GM19193 (cell line): ENCODE results near the gene IGFBP2.

Experiments
- POLR2A ChIP-seq: IDR thresholded peaks from 4 replicates; pipeline ENCODE4 v1.6.1; 2011; ENCODE audit not compliant: insufficient read depth, insufficient read length; ENCODE audit errors: extremely low read depth

The IGFBP2 gene

DNA sequence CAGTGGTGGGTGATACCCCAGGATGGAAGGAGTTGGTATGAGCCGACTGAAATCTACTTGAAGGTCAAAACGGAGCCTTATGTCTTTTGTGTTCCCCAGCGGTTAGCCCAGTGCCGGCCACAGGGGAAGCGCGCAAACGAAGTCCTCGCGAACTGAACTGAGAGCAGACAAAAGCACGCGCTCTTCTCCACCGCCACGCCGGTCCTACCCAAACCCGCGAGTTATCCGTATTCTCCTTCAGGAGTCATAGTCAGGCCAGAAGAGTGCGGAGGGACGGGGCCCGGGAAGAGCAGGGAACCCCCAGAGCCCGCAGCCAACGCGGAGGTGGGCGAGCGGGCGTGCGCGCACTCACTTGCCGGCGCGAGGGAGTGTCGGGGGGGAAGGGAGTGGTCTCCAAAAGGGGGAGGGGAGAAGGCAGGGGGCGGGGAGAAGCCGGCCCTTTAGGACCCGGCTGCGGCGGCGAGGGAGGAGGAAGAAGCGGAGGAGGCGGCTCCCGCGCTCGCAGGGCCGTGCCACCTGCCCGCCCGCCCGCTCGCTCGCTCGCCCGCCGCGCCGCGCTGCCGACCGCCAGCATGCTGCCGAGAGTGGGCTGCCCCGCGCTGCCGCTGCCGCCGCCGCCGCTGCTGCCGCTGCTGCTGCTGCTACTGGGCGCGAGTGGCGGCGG, at the start of gene IGFBP2:
Gene IGFBP2, plus strand, starts transcription at position 469 of the 664 bp plus-strand sequence. Its CDS starts 104 bp downstream, at position 573.
- TF ChIP-seq POLR2A = no peak

- no peak for TF ChIP-seq POLR2A
Observed at GRCh38 chr2:216583606-216584005, 49.6 kb upstream of the IGFBP2 start.

DNA sequence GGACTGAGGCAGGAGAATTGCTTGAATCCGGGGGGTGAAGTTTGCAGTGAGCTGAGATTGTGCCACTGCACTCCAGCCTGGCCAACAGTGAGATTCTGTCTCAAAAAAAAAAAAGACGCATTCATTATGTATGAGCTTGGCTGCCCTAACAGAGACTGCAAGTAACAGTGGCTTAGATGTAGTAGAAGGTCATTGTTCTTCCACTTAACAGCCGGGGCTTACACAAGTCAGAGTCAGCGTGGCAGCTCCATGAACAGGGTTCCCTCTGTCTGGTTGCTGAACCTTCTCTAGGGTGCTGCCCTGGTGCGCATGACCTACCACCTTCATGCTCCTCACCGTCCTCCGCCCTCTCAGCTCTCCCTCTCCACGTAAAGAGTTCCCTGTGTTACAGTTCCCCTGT, 49.1 kb upstream of the IGFBP2 start:
- no peak for TF ChIP-seq POLR2A

GRCh38 chr2:216585441-216585840, 47.8 kb upstream of the IGFBP2 start:
- no peak for TF ChIP-seq POLR2A

- TF ChIP-seq POLR2A = no peak
Observed at GRCh38 chr2:216588861-216589710, 44.1 kb upstream of the IGFBP2 start.

- TF ChIP-seq POLR2A = no peak
Observed at GRCh38 chr2:216589791-216590190, 43.4 kb upstream of the IGFBP2 start.

DNA sequence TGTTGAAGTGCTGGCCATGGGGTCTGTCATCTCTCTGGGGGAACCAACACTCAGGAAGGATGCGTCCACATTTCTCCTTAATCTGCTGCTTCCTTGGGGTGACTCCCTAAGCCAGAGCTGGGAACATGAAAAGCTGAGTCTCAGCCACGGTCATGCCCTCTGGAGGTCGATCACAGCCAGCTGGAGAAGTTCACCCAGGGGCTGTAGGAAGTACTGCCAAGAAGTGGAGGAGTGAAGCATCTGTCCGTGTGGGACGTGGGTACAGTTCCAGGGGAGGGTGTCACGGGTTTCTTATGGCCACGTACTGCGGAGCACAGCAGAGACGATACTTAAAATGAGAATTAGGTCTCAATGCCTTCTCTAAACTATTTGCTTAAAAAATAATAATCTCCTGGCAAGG, 42.4 kb upstream of the IGFBP2 start:
- TF ChIP-seq POLR2A = no peak

DNA sequence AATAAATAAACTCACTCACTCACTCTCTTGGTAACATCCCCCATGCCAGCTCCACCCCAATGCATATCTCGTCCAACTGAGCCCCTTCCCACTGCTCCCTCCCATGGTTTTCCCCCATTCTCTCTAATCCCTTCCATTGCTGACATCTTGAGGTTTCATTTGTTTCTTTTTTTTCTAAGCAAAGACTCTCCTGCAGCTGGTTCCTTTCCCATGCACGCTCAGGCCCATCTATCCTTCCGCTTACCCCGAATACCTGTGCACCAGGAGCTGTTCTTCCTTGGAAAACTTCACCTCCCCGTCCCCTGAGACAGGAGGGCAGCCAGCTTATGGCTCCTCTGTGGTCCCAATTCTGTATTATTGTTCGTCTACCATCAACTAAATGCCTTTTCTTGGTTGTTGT, 41.7 kb upstream of the IGFBP2 start:
- no peak for TF ChIP-seq POLR2A

- TF ChIP-seq POLR2A = no peak
Observed at GRCh38 chr2:216594081-216594480, 39.1 kb upstream of the IGFBP2 start.

DNA sequence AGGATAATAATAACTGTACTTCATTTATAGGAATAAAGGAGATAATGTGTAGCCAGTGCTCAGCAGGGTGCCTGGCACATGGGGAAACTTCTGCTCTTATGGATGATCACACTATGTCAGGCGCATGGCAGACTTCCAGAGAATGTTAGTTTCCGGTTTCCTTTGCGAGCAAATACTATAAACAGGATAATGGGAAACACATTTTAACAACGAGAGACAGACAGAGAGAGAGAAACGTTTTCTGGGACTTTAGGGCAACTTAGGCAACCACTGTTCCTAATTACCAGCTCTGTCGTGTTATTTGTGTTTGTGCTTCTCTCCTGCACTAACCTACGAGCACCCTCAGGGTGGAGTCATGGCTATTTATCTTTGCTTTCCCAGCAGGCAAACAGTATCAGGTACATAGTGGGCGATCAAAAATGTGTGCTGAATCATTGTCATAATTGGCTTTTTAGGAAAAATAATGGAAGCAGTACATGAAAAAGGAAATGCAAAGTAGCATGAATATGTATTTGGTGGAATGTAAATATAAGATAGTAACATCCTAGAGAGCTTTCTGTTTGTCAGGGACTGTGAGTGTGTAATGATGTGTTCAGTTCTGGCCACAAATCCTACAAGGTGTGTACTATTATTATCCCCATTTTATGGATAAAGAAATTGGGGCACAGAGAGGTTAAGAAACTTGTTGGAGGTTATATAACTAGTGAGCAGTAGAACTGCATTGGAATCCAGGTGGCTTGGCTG, 36.8 kb upstream of the IGFBP2 start:
- no peak for TF ChIP-seq POLR2A

DNA sequence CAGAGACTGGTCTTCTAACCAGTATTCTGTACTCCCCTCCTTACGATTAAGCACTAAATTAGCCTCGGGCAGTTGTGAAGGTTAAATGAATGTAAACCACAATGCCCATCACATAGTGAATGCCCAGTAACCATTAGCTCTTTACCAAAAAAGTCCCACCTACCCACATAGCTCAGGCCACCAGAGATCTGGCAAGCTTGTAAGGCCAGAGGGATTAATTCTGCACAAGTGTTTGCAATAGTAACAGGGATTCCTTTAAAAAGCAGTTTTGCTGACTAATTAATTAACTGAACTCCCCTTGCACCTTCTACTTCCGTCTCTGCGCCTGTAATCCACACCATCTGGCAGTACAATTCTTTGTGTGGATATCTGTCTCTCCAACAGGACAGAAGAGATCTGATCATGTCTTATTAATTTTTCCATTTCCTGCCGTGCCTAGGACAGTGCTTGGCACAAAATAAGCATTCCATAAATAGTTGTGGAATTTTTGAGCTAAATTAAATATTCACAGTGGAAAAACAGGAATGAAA, 36.2 kb upstream of the IGFBP2 start:
- no peak for TF ChIP-seq POLR2A

DNA sequence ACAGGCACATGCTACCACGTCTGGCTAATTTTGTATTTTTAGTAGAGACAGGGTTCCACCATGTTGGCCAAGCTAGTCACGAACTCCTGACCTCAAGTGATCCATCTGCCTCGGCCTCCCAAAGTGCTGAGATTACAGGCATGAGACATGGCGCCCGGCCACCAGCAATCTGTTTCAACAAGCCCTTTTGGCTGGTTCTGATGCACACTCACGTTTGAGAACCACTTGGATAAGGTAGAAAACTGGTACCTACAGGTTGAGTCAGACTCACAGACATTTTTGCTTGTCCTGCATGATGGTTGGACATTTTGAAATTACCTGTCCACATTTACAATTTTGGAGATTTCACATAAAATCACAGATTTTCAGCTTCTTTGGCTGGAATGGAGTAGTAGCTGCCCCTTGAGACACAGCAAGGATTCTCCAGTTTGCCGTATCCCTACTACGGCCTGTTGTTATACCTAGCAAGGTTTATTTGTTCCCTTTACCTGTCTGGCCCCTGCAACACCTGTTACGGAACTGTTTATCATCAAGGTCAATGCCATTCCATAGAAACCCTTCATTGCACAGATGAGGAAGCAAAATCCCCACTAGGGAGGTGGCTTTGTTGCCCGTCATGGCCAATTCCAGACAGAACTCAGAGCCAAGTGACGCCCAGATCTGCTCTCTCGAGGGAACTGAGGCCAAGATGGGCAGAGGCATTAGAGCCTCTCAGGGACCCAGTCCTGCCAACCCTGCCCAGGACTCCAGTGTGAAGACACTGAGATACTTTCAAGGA, 31.4 kb upstream of the IGFBP2 start:
- no peak for TF ChIP-seq POLR2A

DNA sequence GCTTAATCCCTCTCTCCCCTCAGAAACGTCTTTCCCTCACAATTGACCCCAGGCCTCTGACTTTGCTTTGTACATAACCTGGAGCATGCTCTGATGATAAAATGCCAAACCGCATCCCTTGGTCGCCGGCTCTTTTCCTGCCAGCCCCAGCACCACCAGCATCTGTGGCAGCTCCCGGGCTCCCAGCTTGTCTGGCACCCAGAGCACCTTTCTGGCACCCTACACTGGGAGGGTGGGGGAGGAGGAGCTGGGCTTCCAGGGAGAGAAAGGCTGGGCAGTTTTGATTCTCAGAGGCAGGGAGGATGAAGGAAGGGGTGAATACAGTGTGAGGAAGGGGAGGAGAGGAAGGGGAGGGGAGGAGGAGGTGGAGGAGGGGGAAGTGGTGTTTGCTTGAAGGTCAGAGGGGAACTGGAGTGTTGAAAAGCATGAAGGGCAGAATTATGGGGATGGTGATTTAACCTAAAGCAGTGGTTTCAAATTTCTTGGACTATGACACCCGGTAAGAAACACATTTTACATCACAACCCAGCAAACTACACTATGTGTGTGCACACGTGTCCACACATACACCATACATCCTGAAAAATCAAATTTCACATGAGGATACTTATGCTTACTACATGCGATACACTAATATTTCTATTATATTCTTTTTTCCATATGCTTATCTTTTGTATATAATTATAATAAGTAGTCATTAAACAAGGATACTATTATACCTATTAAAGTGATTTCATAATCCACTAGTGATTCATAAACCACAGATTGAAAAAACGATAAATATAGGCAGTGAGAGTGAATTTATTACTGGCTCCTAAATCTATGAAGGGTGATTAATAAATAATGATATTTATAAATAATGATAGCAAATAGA, 30.0 kb upstream of the IGFBP2 start:
- TF ChIP-seq POLR2A = no peak

- TF ChIP-seq POLR2A = no peak
Observed at GRCh38 chr2:216603884-216604245, 29.4 kb upstream of the IGFBP2 start.
